GM10266 (cell line): ENCODE measurements around the gene PTGER2.

Experiments
- DNase-seq: peaks from one replicate; pipeline ENCODE4 v3.0.0; 2012; ENCODE audit errors: extremely low spot score
- CTCF ChIP-seq: IDR thresholded peaks from 2 replicates; pipeline ENCODE4 v1.5.1; 2012; ENCODE audit warnings: mild to moderate bottlenecking, low read depth; ENCODE audit not compliant: control insufficient read depth, insufficient read depth; ENCODE audit errors: missing control alignments

PTGER2 gene

GRCh38 chr14:52315355-52315718 lies 1.2 kb downstream of the PTGER2 start:
- TF ChIP-seq CTCF, result no peak
- DNase-seq, result no peak

- no peak for TF ChIP-seq CTCF
- DNase-seq, result no peak
Observed at GRCh38 chr14:52318062-52318461, 4.0 kb downstream of the PTGER2 start.

GRCh38 chr14:52318826-52319645 lies 4.9 kb downstream of the PTGER2 start:
- no peak for TF ChIP-seq CTCF
- no peak for DNase-seq

- no peak for DNase-seq
- no peak for TF ChIP-seq CTCF
Observed at GRCh38 chr14:52319919-52320318, 5.8 kb downstream of the PTGER2 start.

- TF ChIP-seq CTCF, result no peak
- DNase-seq, result peak; percentile 73
Observed at GRCh38 chr14:52325126-52325525, 11.0 kb downstream of the PTGER2 start.

GRCh38 chr14:52325630-52326029 lies 11.5 kb downstream of the PTGER2 start:
- TF ChIP-seq CTCF, result no peak
- no peak for DNase-seq

GRCh38 chr14:52327374-52328226 lies 13.5 kb downstream of the PTGER2 start:
- DNase-seq, result no peak
- no peak for TF ChIP-seq CTCF
